HG03280 (cell line): Measurements from ENCODE around the gene CD151.

Source experiments
- ATAC-seq: cut with Tn5 transposase; IDR thresholded peaks from one replicate; pipeline ENCODE4 v1.9.1; 2021; ENCODE audit warnings: mild to moderate bottlenecking, moderate library complexity; ENCODE audit not compliant: unreplicated experiment

The CD151 gene

DNA sequence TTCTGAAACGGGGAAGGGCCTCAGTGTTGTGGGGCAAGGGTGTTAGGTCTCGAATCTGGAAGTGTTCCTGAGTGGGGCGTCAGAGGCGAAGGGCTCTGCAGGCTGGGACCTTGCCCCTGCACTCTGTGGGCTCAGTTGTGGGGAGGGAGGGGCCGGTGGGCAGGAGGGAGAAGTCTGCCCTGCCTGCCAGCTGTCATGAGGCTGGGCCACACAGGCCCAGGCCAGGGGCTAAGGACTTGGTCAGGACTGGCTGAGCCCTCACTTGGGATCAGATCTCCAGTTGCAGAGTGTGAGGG lies 4.9 kb upstream of the CD151 start, which contains the start of gene CRACR2B:
TSS of gene CRACR2B (plus strand) at position 23 of the 296 bp plus-strand sequence. CDS start 689 bp downstream, outside the sequence.
- peak; percentile 6 for ATAC-seq

DNA sequence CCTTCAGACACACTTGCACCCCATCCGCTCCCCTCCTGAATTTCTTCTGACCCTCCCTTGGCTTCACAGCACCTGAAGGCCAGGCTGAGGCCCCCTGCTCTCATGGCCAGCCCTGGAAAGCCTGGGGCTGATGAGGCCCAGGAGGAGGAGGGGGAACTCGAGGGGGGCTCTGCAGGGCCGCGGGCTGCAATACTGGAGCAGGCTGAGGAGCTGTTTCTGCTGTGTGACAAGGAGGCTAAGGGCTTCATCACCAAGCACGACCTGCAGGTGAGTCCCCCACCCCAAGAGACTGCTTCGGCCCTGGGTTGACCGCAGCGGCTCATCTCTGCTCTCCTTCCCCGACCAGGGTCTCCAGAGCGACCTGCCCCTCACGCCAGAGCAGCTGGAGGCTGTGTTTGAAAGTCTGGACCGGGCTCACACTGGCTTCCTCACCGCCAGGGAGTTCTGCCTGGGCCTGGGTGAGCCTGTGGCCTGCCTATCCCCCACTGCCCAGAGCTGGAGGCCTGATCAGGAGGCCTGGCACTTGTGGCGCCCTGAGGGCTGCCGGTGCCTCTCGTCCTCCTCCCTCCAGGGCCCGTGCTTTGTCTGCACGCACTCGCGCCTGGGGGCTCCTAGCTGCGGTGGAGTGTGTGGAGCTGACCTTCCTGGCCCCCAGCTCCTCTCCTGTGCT lies 4.1 kb upstream of the CD151 start:
- ATAC-seq, result no peak

DNA sequence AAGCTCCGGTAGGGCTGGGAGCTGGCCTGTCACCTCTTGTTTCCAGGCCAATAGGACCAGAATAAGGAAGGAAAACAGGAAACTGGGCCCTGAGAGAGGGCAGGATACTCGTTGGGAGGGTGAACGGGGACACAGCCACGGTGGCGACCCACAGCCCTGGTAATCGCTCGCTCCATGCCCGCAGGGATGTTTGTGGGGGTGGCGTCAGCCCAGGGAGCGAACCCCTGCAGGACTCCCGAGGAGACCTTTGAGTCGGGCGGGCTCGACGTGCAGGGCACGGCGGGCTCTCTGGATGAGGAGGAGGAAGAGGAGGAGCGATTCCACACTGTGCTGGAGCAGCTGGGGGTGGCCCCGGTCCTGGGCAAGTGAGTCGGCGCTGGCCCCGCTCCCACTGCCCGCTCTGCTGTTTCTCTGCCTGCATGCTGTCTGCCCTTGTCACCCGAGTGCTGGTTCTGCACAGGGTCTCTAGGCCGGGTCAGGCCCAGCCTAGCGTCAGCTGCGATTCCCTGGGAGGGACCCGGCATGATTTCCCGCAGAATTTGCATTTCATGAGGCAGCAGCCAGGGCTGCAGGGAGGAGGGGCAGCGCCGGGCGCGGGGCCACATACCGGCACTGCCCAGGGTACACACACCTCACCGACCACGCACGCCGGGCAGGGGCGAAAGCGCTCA lies 3.4 kb upstream of the CD151 start:
- ATAC-seq, result no peak

DNA sequence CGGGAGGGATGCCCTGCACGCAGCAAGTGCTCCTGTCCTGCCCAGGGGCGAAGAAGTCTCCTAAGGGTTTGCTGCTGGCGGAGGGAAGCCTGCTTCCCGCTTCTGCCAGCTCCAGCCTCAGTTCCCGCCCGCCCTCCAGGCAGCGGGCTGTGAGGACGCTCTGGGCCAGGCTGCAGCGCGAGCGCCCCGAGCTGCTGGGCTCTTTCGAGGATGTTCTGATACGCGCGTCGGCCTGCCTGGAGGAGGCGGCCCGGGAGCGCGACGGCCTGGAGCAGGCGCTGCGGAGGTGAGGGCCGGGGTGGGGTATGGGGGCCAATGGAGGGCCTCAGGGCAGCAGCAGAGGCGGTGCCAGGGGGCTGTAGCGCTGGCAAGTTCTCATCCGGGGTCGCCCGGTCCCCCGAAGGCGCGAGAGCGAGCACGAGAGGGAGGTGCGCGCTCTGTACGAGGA lies 2.9 kb upstream of the CD151 start:
- ATAC-seq, result no peak

DNA sequence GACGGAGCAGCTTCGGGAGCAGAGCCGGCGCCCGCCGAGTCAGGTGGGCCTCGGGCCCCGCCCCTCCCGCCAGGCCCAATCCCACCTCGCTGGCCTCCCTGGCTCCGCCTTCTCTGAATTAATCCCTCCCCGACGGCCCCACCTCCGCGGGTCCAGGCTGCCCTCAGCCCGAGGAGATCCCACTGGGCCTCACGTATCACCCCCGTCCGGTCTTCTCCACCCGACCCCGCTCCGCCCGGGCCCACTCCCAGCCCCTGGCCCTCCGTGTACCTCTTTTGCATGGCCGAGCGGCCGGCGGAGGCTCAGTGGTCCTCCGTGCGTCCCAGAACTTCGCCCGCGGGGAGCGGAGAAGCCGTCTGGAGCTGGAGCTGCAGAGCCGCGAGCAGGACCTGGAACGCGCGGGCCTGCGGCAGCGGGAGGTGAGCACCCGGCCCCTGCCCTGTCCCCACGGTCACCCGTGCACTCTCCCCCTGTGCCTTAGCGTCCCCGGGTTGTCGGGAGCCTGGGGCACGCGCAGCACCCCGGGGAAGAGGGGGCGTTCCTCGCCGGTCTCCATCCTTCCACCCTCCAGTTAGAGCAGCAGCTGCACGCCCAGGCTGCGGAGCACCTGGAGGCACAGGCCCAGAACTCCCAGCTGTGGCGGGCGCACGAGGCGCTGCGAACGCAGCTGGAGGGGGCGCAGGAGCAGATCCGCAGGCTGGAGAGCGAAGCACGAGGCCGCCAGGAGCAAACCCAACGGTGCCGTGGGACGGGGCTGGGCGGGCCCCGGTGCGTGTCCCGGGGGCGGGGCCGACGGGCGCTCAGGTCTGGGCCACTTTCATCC lies 2.2 kb upstream of the CD151 start:
- no peak for ATAC-seq

DNA sequence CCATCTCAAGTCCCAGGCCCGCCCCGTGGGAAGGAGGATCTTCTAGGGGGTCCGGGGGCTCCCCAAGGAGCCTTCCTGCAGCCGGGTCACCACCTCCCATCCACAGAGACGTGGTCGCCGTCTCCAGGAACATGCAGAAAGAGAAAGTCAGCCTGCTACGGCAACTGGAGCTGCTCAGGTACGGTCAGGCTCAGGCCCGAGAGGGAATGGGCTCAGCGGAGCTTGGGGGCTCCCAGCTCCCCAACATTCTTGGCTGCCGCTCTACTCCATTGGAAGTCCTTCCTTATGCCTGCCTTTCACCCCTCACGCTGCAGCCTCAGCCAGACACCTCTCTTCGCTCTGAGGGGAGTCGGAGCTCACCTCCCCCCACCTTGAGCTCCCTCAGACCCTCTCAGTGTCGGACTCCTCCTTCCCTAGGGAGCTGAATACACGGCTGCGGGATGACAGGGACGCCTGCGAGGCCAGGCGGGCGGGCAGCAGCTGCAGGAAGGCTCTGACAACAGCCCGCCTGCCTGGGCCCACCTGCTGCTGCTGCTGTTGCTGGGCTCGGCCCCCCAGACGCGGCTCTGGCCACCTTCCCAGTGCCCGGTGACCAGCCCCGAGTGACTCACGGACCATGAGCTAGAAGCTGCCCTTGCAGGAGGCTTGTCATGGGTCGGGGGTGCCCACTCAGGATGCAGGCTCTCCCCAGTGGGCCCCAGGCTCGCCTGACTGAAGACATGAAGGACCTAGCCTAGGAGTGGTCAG lies 1.5 kb upstream of the CD151 start:
- no peak for ATAC-seq

DNA sequence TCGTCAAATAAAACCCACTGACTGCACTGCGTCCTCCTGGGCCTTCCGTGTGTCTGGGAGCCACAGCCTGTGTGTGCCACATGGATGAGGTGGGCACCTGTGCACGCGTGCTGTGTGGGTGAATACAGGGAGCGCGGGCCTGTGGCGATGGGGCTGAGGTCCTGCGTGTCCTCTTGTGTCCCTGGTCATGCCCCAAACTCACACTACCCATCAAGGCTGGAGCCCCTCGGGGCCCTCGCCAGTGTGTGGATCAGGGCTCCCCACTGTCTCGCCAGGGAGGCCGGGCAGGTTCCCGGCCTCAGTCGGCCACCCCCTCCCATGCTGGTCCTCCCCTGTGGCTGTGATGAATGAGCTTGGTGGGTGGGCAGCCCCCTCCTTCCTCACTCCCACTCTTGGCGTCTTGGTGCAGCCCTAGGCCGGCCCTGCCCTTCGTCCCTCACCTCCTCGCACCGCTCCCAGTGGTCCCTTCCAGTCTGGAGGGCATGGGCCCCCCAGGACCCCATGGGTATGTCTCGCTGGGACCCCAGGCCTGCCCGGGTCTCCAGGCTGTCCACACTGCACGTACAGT lies 707 bp upstream of the CD151 start:
- no peak for ATAC-seq

DNA sequence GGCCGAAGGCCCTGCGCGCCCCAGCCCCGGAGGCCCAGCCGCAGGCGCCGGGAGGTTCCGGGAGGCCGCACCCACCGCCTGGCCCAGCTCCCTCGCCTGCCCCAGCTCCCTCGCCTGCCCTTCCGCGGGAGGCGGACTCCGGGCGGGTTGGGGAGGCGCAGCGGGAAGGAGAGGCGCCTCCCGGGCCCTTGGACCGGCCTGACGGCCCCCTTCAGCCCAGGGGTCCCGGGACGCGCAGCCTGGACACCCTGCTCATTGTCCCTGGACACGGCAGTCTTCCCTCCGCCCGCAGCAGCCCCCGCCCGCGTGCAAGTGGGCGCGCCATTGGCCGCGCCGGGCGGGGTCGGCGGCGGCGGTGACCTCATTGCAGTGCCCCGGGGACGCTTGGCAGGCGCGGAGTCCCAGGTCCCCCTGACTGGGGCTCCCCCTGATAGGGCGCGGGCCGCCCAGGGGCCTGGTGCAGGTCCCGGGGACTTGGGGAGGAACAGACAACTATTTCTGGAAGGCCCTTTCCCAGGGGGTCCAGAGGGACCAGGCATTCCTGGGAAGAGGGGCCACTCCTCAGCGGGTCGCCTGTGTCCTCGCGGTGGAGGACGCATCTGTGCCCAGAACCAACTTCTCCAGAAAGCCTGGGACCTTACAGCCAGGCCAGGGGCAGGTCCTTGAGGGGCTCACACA lies 501 bp downstream of the CD151 start:
- ATAC-seq, result peak; percentile 23

DNA sequence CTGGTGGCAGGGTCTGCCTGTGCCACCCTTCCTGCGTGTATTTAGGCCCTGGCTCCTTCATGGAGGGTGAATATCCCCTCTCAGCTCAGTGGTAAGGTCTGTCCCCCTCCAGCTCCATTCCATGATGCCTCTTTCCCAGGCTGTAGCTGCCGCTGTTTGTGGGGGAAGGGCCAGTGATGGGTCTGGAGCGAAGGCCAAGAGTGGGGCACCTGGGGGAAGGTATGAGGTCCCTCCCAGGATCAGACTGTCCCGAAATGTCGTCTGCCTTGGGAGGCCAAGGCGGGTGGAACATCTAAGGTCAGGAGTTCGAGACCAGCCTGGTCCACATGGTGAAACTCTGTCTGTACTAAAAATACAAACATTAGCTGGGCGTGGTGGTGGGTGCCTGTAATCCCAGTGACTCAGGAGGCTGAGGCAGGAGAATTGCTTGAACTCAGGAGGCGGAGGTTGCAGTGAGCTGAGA lies 1.1 kb downstream of the CD151 start:
- no peak for ATAC-seq

DNA sequence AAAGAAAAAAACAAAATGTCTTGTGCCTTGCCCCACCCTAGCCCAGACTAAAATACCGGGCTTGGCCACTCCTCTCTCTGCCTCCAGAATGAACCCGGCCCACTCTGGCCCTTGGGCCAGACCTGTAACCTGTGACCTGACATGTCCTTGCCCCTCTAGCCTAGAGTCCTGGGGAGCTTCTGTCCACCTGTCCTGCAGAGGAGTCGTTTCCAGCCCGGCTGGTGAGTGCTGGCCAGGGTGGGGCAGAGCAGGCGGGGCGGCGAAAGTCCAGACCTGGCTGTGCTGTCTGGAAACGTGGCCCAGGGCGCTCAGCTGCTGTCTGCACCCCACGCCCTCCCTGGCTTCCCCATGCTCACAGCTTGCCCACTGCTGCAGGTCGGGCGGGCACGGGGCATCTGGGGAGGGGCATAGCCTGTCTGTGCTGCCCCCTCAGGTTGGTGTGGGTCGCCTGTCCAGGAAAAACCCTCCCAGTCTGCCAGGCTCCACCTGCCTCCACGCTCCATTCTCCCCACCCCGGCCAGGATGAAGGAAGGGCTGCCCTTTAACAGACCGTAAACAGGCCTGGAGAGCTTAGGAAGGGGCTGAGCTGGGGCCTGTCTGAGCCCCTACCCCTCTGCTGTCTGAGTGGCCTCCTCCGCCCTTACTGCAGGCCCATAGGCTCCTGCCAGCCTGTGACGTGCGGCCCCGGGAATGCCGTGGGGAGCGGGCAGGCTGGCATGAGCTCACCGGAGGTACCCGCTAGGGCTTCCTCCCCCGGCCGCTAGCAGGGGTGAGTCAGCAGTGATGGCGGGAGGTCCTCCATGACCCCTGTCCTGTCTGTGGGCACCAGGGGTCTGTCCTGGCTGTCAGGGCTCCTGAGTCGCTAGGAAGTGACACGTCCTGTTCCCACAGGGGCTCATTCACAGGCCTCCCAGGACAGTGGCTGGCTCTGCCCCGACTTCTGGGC lies 1.9 kb downstream of the CD151 start:
- ATAC-seq, result no peak

DNA sequence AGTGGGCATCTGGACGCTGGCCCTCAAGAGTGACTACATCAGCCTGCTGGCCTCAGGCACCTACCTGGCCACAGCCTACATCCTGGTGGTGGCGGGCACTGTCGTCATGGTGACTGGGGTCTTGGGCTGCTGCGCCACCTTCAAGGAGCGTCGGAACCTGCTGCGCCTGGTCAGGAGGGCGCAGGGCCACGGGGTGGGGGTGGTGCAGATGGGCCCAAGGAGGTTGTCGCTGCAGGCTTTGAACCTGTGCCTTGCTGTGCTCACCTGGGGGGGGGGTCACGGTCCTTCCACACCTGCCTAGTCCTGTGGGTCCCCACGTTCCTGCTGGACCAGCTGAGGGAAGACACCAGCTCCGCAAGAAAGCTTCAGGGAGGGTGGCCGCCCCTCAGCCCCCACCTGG lies 3.5 kb downstream of the CD151 start:
- ATAC-seq, result no peak

DNA sequence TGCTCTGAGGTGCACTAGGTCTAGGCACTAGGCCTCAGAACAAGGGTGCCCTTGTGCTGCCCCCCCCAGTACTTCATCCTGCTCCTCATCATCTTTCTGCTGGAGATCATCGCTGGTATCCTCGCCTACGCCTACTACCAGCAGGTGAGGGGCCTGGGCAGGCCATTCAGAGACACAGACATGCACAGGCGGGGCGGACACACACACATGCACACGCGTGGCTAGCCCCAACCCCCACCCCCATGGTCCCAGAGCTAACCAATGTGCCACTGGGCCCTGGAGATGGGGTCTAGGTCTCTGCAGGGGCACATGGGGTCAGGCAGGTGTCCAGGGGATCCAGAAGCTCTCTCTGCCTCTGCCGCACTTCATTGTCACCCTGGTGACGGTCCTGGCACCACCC lies 3.9 kb downstream of the CD151 start:
- ATAC-seq, result no peak

DNA sequence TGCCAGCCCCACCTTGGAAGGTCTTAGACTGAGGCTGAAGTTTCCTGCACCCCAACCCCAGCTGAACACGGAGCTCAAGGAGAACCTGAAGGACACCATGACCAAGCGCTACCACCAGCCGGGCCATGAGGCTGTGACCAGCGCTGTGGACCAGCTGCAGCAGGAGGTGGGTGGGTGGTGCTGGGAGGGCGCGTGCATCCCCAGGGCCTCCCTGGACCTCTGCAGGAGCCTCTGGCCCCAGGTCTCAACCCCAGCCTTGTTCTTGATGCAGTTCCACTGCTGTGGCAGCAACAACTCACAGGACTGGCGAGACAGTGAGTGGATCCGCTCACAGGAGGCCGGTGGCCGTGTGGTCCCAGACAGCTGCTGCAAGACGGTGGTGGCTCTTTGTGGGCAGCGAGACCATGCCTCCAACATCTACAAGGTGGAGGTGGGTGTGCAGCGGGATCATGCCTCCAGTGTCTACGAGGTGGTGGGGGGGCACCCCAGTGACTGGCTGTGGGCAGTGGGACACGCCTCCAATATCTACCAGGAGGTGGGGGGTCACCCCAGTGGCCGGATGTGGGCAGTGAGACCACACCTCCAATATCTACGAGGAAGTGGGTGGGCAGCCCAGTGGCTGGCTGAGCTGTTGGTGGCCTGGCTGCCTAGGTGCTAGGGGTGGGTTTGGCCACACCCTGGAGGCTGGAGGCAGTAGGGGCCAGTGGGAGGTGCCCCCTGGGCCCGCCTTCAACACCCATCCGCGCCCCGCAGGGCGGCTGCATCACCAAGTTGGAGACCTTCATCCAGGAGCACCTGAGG lies 4.6 kb downstream of the CD151 start:
- no peak for ATAC-seq

DNA sequence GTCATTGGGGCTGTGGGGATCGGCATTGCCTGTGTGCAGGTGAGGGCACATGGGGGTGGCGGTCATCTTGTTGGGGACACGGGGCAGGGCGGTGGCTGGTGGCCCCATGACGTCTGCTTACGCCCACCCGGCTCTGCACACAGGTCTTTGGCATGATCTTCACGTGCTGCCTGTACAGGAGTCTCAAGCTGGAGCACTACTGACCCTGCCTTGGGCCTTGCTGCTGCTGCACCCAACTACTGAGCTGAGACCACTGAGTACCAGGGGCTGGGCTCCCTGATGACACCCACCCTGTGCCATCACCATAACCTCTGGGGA lies 5.2 kb downstream of the CD151 start:
- ATAC-seq, result no peak

DNA sequence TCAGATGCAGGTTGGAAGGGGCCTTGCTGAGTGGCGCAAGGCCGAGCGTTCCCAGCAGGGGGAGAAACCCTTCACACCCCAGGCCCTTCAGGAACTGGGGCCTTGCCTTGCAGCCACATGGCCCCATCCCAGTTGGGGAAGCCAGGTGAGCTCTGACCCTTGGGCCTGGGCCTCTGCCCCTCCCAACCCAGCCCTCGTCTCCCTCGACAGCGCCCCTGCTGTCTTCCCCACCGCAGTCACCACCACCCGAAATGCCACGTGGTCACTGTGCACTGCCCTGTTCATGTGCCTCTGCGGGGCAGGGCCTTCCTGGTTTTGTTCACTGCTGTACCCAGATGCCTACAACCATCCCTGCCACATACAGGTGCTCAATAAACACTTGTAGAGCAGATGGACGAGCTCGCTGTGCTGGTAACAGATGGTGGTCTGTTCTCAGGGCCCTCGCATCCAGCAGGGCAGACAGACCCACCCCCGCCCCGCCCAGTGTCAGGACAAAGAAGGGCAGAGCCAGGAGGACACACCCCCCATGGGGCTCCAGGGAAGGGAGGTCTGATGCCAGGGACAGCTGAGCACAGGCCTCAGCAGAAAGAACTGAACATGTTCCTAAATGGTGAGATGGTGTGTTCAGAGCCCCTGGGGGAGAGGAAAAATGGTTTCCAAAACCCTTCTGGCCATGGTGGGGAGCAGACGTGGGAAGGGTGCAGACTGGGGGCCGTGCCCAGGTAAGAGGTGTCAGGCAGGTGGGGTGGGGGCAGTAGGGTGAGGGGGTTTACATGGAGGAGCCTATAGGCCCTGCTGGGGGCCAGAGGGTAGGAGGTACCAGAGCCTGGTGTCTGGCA lies 5.9 kb downstream of the CD151 start:
- no peak for ATAC-seq

DNA sequence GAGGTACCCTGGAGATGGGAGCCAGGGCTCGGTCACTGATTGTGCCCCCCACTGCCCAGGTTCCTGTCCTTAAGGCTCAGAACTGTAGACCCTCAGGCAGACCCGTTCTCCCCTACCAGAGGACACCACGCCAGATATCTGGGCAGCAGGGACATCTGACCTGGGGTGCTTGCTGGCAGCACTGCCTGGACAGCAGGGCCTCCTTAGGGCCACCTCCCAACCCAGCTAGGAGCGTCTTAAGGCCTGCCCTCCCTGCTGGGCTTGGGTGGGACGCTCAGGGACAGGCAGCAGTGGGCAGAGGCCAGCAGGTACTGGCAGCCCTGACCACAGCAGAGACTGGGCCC lies 6.5 kb downstream of the CD151 start:
- ATAC-seq, result no peak

DNA sequence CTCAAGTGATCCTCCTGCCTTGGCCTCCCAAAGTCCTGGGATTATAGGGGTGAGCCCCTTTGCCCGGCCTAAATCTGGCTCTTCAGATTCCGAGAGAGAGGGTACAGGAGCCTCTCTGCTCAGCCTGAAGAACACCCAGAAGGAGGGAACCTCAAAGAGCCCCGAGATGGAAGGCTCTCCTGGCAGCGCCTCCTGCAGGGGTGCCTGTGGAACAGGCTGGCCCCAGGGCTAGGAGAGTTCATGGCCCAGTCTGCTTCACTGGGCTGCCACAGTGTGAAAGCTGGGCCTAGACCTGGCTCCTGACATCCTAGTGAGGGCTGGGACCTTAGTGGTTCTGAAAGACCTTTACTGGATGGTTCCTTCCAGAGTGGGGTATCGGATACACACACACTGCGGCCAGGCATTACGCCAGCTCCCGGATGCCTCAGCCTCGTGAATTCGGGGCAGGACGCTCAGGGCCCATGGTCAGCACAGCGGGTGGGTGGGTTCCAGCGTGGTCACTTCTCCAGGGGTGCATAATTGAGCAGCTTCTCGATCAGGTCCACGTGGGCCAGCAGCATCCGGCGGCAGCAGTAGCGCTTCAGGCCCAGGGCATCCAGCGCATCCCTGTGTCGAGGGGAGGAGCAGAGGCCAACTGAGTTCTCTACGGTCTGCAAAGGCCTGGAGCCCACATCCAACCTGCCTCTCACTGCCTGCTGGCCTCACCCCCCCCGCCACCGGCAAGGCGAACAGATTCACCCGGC lies 7.3 kb downstream of the CD151 start:
- ATAC-seq, result no peak
